C4-2B (cell line): ENCODE data around the gene SUV39H1.

Experiments
- CTCF ChIP-seq: fragments of 450-650 bp; conservative IDR thresholded peaks from 2 replicates; pipeline ENCODE4 v1.5.1; 2017; ENCODE audit warnings: mild to moderate bottlenecking
- ZFX ChIP-seq: fragments of 450-650 bp; IDR thresholded peaks from 2 replicates; pipeline ENCODE4 v1.6.1; 2017

GRCh38 chrX:48665991-48666390 is 30.5 kb upstream of the SUV39H1 start:
- no peak for TF ChIP-seq CTCF
- TF ChIP-seq ZFX = no peak
